ENCODE data around the gene WSCD1. TPM values are rescaled to one million over a fixed set of nuclear protein-coding genes. Genes with fewer than 3 reads are reported as not detected.

WSCD1 gene
- total RNA-seq, 1 experiment from 2014 or later = 0.28 TPM

GRCh38 chr17:6100891-6101500 is 30.8 kb downstream of the WSCD1 start:
- CTCF ChIA-PET = no interaction called here
- Histone ChIP-seq H3K27me3 (replicated peaks; ENCODE audit: insufficient read depth, low read depth, low read length, poor library complexity) (peaks cover 39% of the 10 kb centered on the region), H3K36me3 (ENCODE audit: insufficient read depth, low read length, poor library complexity, severe bottlenecking) (no peaks in the 10 kb centered on the region), H3K4me3 (ENCODE audit: low read depth, low read length, poor library complexity, severe bottlenecking) (no peak overlapping the region), H3K4me1 (ENCODE audit: insufficient read depth, low read length, poor library complexity, severe bottlenecking) (no peaks in the 10 kb centered on the region), H3K27ac (ENCODE audit: low read depth, low read length, poor library complexity, severe bottlenecking) (no peak overlapping the region), H3K9me3 (ENCODE audit: low read depth, low read length, poor library complexity, severe bottlenecking) (no peaks in the 10 kb centered on the region)
- intact Hi-C loops (cut with micrococcal nuclease; ENCODE audit: unreplicated experiment) = no loop called here
- no peak for DNase-seq (ENCODE audit: low spot score)
- TF ChIP-seq CTCF (conservative IDR thresholded peaks at IDR 0.05; ENCODE audit: low read depth, low read length) (no peak), EZH2 (IDR thresholded peaks at IDR 0.05; ENCODE audit: borderline replicate concordance, low read depth, low read length, poor library complexity, severe bottlenecking) (no peak)
- BruUV-seq (replicated peaks) = no TSS peak
- POLR2A ChIA-PET (ENCODE audit: low non-redundant PET) = no interaction called here

- H3K4me3 ChIP-seq (ENCODE audit: low read depth, low read length, poor library complexity, severe bottlenecking) = no peak overlapping the region
- ChIA-PET CTCF (no interaction called here), POLR2A (ENCODE audit: low non-redundant PET) (no interaction called here)
- H3K4me1 ChIP-seq (ENCODE audit: insufficient read depth, low read length, poor library complexity, severe bottlenecking) = no peaks in the 10 kb centered on the region
- peaks cover 40% of the 10 kb centered on the region for H3K27me3 ChIP-seq (replicated peaks; ENCODE audit: insufficient read depth, low read depth, low read length, poor library complexity)
- no peak overlapping the region for H3K27ac ChIP-seq (ENCODE audit: low read depth, low read length, poor library complexity, severe bottlenecking)
- no peak for DNase-seq (ENCODE audit: low spot score)
- H3K36me3 ChIP-seq (ENCODE audit: insufficient read depth, low read length, poor library complexity, severe bottlenecking) = no peaks in the 10 kb centered on the region
- TF ChIP-seq EZH2 (IDR thresholded peaks at IDR 0.05; ENCODE audit: borderline replicate concordance, low read depth, low read length, poor library complexity, severe bottlenecking) = no peak
- TF ChIP-seq CTCF (conservative IDR thresholded peaks at IDR 0.05; ENCODE audit: low read depth, low read length) = no peak
- no TSS peak for BruUV-seq (replicated peaks)
- intact Hi-C loops (cut with micrococcal nuclease; ENCODE audit: unreplicated experiment) = no loop called here
- no peaks in the 10 kb centered on the region for H3K9me3 ChIP-seq (ENCODE audit: low read depth, low read length, poor library complexity, severe bottlenecking)
These were observed 31.5 kb downstream of the WSCD1 start for GRCh38 chr17:6101706-6102105.

GRCh38 chr17:6102615-6103014 is 32.4 kb downstream of the WSCD1 start:
- Histone ChIP-seq H3K9me3 (ENCODE audit: low read depth, low read length, poor library complexity, severe bottlenecking) (no peaks in the 10 kb centered on the region), H3K4me3 (ENCODE audit: low read depth, low read length, poor library complexity, severe bottlenecking) (no peak overlapping the region), H3K36me3 (ENCODE audit: insufficient read depth, low read length, poor library complexity, severe bottlenecking) (no peaks in the 10 kb centered on the region), H3K27me3 (replicated peaks; ENCODE audit: insufficient read depth, low read depth, low read length, poor library complexity) (peaks cover 32% of the 10 kb centered on the region), H3K27ac (ENCODE audit: low read depth, low read length, poor library complexity, severe bottlenecking) (no peak overlapping the region), H3K4me1 (ENCODE audit: insufficient read depth, low read length, poor library complexity, severe bottlenecking) (no peaks in the 10 kb centered on the region)
- ChIA-PET POLR2A (ENCODE audit: low non-redundant PET) (no interaction called here), CTCF (no interaction called here)
- no peak for DNase-seq (ENCODE audit: low spot score)
- intact Hi-C loops (cut with micrococcal nuclease; ENCODE audit: unreplicated experiment) = no loop called here
- TF ChIP-seq CTCF (conservative IDR thresholded peaks at IDR 0.05; ENCODE audit: low read depth, low read length) (no peak), EZH2 (IDR thresholded peaks at IDR 0.05; ENCODE audit: borderline replicate concordance, low read depth, low read length, poor library complexity, severe bottlenecking) (no peak)
- no TSS peak for BruUV-seq (replicated peaks)
